SKM-1 treated with dmso at 0.1 percent for 144 hours (cell line): Measurements from ENCODE around the gene CERK.

Experiments used
- DNase-seq: peaks from one replicate; lab custom pipeline; 2025; ENCODE audit not compliant: unreplicated experiment; lab: John Stamatoyannopoulos, UW

CERK gene

GRCh38 chr22:46679706-46680269 lies 58.3 kb downstream of the CERK start:
- DNase-seq, result no peak

DNA sequence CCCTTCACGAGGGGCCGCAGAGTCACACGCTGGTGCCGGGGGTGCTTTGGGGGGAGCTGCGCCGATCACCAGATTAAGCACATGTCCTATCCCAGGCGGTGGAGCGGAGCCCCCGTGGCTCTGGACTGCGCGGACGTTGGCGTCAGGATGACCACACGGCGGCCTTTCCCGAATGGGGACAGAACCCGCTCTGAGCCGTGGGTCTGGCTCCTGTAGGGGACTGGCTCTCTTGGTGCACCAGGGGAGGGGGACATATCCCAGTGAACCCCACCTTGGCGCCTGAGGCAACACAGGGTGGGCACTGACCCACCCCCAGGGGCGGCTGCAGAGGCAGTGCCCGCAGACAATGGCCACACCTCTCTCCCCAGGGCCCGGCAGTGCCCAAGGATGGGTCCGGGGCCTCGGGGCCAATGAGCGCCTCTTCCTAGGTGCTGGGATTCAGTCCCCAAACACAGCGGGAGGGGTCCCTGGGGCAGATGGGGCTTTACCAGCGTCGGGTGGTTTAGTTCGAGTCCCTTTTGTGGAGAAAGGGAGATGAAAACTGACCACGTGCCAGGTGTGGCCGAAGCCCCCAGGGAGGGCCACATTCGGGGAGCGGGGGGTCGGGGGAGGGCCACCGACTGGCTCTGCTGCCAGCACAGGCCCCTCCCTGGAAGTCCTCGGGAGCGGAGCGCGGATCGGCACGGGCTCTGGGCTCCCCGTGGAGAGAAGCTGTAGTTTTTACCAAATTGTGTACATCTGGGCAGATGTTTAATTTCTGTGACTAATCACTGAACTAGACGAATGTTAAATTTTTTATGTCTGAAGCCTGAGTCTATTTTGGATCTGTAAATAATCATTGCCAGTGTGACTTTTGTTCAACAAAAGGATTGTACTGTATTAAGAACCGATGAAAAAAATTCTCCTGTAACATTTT lies 59.0 kb downstream of the CERK start:
- DNase-seq, result no peak

DNA sequence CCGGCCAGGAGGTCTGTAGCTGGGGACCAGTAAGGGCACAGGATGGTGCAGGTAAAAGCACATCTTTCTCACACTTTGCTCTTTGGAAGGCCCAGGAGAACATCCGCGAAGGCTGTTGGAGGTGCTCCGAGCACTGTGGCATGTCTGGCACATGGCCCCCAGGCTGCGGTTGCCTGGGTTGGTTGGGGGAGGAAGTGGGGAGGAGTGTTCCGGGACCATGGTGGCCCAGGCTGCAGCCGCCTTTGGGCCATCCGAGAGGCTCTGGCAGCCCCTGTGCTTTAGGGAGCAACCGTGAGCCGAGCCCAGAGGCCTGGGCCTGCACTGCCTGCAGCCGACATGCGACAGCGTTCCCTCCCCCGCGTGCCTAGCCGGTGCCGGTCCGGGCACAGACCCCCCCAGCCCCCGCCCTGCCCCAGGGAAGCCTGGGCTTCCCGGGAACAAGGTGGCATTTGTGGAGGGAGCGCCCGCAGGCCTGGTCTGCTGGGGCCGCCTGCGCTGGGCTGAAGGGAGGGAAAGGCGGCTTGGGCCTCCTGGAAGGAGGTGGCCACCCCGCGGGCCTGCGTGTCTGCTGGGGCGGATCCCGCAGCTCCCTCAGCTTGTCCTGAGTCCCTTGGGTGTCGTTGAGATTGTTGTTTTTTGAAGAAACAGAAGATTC lies 59.9 kb downstream of the CERK start:
- no peak for DNase-seq

DNA sequence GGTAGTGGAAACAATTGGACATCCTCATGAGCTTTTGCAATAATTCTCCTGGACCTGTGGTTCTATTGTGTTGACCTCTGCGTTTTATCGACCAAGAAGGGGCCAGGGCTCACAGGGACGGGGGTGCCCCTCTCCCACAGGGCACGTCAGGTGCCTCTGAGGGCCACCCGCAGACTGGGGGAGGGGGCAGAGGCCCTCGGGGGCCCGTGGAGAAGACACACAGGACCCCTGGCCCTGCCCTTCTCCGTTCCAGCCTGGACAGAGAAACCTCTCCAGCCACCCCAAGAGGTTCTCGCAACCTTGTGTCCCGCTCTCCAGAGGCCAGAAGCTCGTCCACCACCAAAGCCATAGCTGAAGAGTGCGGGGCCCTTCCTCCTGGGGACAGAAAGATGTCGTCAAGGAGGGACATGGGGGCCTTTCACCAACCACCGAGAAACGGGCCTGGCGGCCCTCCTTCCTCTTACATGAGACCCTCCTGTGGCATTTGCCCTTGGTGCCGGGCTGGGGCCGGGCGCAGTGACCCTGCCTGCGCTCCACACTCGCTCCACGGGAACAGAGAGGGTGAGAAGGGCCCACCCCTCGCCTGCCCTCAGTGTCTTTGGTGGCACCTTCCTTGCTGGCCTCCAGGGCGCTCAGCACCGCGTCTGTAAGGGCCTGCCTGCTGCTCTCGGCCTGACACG lies 60.6 kb downstream of the CERK start:
- no peak for DNase-seq

GRCh38 chr22:46676881-46677280 lies 61.2 kb downstream of the CERK start:
- DNase-seq, result no peak

- DNase-seq, result no peak
Measured at GRCh38 chr22:46676479-46676878, 61.6 kb downstream of the CERK start.

DNA sequence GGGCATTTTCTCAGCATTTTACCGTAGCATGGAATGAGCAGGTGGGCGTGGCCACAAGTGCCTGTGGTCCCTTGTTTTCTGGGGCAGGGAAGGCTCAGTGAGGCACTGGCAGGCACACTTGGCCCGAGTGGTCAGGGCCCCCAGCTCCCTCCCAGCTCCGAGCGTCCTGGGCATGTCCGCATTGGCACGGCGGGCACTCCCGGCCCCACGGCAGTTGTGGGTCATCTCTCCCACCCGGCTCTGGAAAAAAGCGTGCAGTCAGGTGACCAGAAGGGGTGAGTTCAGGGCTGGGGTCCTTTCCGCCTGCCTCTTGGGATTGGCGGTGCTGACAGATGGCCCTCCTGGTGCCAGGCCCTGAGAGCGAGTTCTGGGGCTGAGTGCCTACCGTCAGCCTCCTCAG lies 62.1 kb downstream of the CERK start:
- DNase-seq, result no peak

GRCh38 chr22:46675479-46675878 lies 62.6 kb downstream of the CERK start:
- no peak for DNase-seq

GRCh38 chr22:46674906-46675305 lies 63.1 kb downstream of the CERK start:
- DNase-seq, result no peak

GRCh38 chr22:46674367-46674781 lies 63.7 kb downstream of the CERK start:
- DNase-seq, result no peak

DNA sequence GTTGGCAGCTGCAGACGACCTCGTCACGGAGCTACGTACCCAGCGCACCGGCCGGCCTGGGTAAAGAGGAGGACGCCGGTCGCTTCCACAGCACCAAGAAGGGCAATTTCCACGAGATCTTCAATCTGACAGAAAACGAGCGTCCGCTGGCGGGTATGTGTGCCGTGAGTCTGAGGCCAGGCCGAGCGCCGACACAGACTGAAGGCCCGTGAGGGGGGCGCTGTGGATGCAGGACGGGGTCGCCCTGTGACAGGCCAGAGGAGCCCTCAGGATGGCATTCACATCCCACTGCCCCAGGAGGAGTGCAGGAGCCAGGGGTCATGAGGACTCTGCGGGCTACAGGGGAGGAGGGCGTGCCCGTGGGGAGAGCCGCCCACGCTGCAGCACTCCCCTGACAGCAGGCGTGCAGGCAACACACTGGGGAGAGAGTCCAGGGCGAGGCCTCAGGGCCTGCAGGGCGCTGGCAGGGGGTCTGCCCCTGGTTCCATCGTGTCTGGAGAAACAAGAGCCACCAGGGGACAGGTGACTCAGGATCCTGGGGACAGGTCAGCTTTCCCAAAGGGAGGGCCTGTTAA lies 64.3 kb downstream of the CERK start:
- no peak for DNase-seq

DNA sequence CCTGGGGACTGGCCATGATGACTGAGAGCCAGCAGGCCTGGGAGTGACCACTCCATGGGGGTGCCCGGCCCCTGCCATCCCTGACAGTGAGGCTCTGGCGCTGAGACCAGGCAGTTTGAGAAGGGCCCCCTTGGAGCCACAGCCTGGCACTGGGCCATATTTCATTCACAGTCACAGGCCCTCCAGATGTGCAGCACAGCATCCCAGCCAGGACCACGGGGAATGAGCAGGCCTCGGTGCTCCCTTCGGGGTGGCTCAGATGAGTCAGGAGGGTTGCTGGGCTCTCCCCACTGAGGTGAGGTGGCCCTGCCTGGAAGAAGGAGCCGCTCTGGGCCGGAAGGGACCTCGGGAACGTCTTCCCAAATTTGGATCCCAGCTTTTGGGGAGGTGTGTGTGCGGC lies 64.8 kb downstream of the CERK start:
- no peak for DNase-seq

DNA sequence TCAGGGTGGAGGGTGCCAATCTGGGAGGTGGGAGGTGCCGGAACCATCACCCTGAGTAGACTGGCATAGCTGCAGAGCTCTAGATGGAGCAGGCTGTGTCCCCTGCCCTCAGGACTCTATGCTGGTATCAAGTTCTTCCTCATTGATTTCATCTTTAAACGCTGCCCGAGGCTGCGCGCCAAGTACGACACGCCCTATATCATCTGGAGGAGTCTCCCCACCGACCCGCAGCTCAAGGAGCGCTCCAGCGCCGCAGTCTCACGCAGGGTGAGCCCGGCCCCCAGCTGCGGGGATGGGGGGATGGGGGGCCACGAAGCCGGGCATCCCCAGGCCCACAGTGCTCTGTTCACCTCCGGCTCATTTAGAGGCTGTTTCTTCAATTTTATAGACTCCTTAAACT lies 65.3 kb downstream of the CERK start:
- DNase-seq, result no peak

DNA sequence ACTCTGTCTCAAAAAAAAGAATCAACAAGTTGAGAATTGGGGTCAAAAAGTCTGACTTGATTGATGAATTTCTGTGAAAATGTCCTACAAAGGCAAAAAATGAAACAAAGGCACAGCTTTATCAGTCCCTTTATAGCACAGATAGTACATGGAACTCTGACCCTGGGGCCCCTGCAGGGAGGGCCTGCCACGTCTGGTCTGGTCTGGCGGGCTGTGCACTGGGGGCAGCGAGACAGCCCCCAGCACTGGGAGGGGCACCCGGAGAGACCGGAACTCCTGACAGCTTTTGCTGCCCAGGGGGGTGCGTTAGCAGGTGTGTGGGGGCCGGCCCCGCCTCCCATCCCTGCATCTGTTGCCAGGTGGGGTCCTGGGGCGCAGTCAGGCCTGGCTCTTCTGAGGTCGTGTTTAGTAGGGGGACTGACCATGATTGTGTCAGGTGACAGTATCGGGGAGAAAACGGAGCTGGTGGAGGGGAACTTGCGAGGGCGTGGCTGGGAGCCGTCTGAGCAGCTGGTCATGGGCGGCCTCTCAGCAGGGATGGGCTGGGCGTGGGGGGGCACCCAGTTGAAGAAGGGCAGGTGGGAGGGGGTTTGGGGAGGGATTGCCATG lies 66.1 kb downstream of the CERK start:
- no peak for DNase-seq

DNA sequence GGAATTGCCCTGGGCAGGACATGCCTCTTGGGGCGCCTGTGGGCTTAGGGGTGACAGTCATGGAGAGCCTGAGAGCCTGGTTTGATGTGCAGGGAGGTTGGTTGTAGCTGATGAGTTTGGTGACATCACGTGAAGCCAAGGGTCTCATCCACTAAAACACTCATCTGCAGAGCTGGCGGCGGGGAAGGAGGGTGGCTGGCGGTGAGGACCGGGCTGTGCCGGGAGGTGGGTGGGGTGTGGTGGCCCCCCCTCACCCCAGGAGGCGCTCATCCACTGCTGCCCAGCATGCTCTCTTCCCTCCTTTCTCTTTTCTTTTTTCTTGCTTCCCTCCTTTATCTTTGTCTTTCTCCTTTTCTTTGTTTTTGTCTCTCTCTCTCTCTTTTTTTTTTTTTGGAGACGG lies 68.9 kb downstream of the CERK start:
- DNase-seq, result no peak

DNA sequence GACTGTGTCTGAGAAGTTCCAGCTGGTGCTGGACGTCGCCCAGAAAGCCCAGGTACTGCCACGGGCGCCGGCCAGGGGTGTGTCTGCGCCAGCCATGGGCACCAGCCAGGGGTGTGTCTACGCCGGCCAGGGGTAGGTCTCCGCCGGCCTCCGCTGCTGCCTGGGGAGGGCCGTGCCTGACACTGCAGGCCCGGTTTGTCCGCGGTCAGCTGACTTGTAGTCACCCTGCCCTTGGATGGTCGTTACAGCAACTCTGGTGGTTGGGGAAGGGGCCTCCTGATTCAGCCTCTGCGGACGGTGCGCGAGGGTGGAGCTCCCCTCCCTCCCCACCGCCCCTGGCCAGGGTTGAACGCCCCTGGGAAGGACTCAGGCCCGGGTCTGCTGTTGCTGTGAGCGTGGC lies 69.9 kb downstream of the CERK start:
- DNase-seq, result no peak

DNA sequence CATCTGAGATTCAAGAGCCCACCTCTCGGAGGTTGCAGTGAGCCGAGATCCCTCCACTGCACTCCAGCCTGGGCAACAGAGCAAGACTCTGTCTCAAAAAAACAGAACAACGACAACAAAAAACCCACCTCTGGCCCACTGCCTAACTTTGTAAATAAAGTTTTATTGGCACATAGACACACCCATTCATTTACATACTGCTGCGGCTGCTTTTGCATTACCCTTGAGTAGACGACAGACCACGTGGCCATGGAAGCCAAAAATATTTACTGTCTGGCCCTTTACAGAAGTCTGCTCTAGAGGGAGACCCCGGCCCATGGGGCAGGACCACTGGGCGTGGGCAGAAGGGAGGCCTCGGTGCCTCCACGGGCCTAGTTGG lies 70.8 kb downstream of the CERK start:
- DNase-seq, result no peak

DNA sequence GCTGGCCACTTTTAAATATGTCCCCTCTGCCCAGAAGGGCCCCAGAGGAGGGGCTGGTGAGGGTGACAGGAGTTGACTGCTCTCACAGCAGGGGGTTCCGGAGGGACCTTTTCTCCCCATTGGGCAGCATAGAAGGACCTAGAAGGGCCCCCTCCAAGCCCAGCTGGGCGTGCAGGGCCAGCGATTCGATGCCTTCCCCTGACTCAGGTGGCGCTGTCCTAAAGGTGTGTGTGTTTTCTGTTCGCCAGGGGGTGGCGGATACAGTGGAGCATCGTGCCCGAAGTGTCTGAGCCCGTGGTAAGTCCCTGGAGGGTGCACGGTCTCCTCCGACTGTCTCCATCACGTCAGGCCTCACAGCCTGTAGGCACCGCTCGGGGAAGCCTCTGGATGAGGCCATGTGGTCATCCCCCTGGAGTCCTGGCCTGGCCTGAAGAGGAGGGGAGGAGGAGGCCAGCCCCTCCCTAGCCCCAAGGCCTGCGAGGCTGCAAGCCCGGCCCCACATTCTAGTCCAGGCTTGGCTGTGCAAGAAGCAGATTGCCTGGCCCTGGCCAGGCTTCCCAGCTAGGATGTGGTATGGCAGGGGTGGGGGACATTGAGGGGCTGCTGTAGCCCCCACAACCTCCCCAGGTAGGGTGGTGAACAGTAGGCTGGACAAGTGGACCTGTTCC lies 71.3 kb downstream of the CERK start:
- DNase-seq, result no peak

- no peak for DNase-seq
Measured at GRCh38 chr22:46665751-46666280, 72.2 kb downstream of the CERK start.

DNA sequence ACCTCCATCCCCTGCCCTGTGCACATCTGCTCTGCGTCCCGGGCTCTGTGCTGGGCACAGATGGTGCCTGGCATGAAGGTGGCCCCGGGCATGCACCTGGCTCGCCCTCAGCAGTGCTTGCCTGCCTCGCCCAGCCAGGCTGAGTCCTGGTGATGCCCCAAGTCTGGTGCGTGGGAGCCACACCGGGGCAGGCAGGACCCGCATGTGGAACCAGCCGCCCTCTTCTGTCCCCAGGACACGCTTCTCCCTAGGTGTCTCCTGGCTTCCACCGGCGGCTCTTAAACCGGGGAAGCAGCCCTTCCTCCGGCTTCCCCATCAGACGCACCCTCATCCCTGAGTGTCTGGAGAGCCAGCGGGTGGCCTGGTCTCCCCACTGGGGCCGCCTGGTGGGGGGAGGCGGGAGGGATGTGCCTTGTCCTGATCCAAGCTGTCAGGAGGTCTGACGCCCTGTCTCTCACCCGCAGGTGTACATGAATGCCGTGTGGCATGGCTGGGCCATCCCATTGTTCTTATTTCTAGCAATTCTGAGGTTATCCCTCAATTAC lies 72.8 kb downstream of the CERK start:
- no peak for DNase-seq
